Ovary (tissue), 9 donors: ENCODE measurements around the gene MFNG. TPM values are rescaled to one million over a fixed set of nuclear protein-coding genes. Genes with fewer than 3 reads are reported as not detected.
A peak's percentile ranks its signal among the peaks of the same experiment; 100 is the strongest.

Source experiments
- DNase-seq, 5 donors: peaks; one replicate each; pipeline ENCODE4 v3.0.0-alpha.2; 2019 to 2020
- H3K27ac ChIP-seq, 2 donors: fragments of 200-600 bp; one replicate each; pipeline versions ENCODE4 v1.5.1 to v1.8.0; 2019 to 2022
- H3K27me3 ChIP-seq: fragments of 200-600 bp; one replicate; pipeline ENCODE4 v1.8.0; 2022
- H3K36me3 ChIP-seq: fragments of 200-600 bp; sonication (generic); one replicate; pipeline ENCODE4 v1.5.1; 2019
- H3K4me1 ChIP-seq: one replicate; pipeline ENCODE4 v1.8.1; 2013; ENCODE audit warnings: mild to moderate bottlenecking, moderate library complexity; ENCODE audit not compliant: insufficient read depth
- H3K4me3 ChIP-seq: fragments of 200-600 bp; sonication (generic); one replicate; pipeline ENCODE4 v1.5.1; 2017
- H3K9me3 ChIP-seq, 2 donors: fragments of 200-600 bp in 1 of 2; sonication (generic) in 1 of 2; one replicate each; pipeline versions ENCODE4 v1.5.1 to v1.8.1; 2013 to 2019; ENCODE audit warnings: mild to moderate bottlenecking in 1 of 2, moderate library complexity in 1 of 2
- CTCF ChIP-seq, 3 donors: fragments of 450-650 bp in 2 of 3; fragments of 200-600 bp in 1 of 3; IDR thresholded peaks; one replicate each; pipeline versions ENCODE4 v1.5.1 to v1.8.0; 2016 to 2022; ENCODE audit warnings: antibody characterized with exemption in 3 of 3, mild to moderate bottlenecking in 1 of 3
- EP300 ChIP-seq: sonication (generic); formaldehyde crosslinking; IDR thresholded peaks from one replicate; pipeline ENCODE4 v1.6.1; 2017; ENCODE audit warnings: antibody characterized with exemption
- POLR2A ChIP-seq: fragments of 450-650 bp; IDR thresholded peaks from one replicate; pipeline ENCODE4 v1.6.1; 2017; ENCODE audit warnings: antibody characterized with exemption, mild to moderate bottlenecking, moderate library complexity
- WGBS, 3 donors: extraction: QIAGEN DNeasy Blood & Tissue Kit in 1 of 3; methylation state at CpG; one replicate each; pipeline versions ENCODE4 v1.1.5 to v1.1.7; 2013 to 2017; 5-methylcytosine and 5-hydroxymethylcytosine counted together
- intact Hi-C, 4 donors: fragments of 100-400 bp; cut with DNase I; formaldehyde crosslinking; loops; one replicate each; pipeline versions ENCODE4 v1.11.0 to v1.15.1; 2022 to 2023
- polyA plus RNA-seq, 2 donors: library from polyadenylated mRNA; stranded (reverse); fragments of 200-250 nt in 1 of 2; fragments of 350-450 nt in 1 of 2; fragmentation: Illumina TruSeq in 1 of 2; extraction: RNeasy Lipid Tissue Mini Kit (QIAGEN cat#74804) in 1 of 2; gene quantifications; one replicate each; pipeline ENCODE4 v1.2.3, GENCODE V29; 2013 to 2014
- total RNA-seq, 7 donors: library from RNA; depleted of rRNA in 2 of 7; stranded (reverse); fragments of >200 nt in 2 of 7; fragmentation: NEBNext Ultra II Directional in 3 of 7; extraction: Animal tissue kit (Norgen Biotek cat#: 25700) in 3 of 7; gene quantifications; one replicate each; pipeline versions ENCODE4 v1.1.0 to v1.2.4, GENCODE V29; 2016 to 2023
- donor health status: DM: no; HTN: no; CAD: no; lungs with moderate emphysema.
- donor health status: DM: no; HTN: no; CAD: no.
- donor health status: Bipolar disorder and iron deficiency.
- donor health status: DM: yes; HTN: yes; CAD: no.
- donor health status: DM: no; HTN: no; CAD: no.
- donor health status: DM: yes; HTN: yes; CAD: no.

Gene MFNG
- total and polyA plus RNA-seq, 9 donors, result 4.4 to 11.1 (median 7.1) TPM

- H3K4me3 ChIP-seq, result no peak overlapping the region
- intact Hi-C loops, result no loop called here
- H3K9me3 ChIP-seq, result no peaks in the 10 kb centered on the region
- no peak overlapping the region for H3K27ac ChIP-seq
- TF ChIP-seq CTCF (IDR thresholded peaks at IDR 0.05) (no peak), POLR2A (no peak), EP300 (no peak)
- no peaks in the 10 kb centered on the region for H3K27me3 ChIP-seq
- 41 to 44% (median 43%) methylated on average over 14 of the region's 14 CpGs for WGBS, 3 donors
- no peak for DNase-seq
- H3K4me1 ChIP-seq, result no peaks in the 10 kb centered on the region
- no peaks in the 10 kb centered on the region for H3K36me3 ChIP-seq
These were observed 18.7 kb downstream of the MFNG start for GRCh38 chr22:37467391-37467955.

- TF ChIP-seq CTCF (IDR thresholded peaks at IDR 0.05) (no peak), POLR2A (no peak), EP300 (no peak)
- no peaks in the 10 kb centered on the region for H3K9me3 ChIP-seq
- no peak for DNase-seq
- H3K4me1 ChIP-seq, result no peaks in the 10 kb centered on the region
- no peak overlapping the region for H3K27ac ChIP-seq
- 6 to 22% (median 18%) methylated on average over 4 of the region's 4 CpGs for WGBS, 3 donors
- intact Hi-C loops, result no loop called here
- H3K36me3 ChIP-seq, result no peaks in the 10 kb centered on the region
- no peak overlapping the region for H3K4me3 ChIP-seq
- no peaks in the 10 kb centered on the region for H3K27me3 ChIP-seq
These were observed 22.0 kb downstream of the MFNG start for GRCh38 chr22:37464181-37464580.

GRCh38 chr22:37462983-37463382, 23.2 kb downstream of the MFNG start:
- peak in 1 of 5 donors; percentile 51 for DNase-seq
- WGBS, 3 donors, result 1 to 7% (median 5%) methylated on average over 5 of the region's 5 CpGs
- H3K27ac ChIP-seq, result no peak overlapping the region
- no peaks in the 10 kb centered on the region for H3K36me3 ChIP-seq
- H3K4me1 ChIP-seq, result no peaks in the 10 kb centered on the region
- no peaks in the 10 kb centered on the region for H3K27me3 ChIP-seq
- no peak overlapping the region for H3K4me3 ChIP-seq
- TF ChIP-seq CTCF (IDR thresholded peaks at IDR 0.05), result no peak
- TF ChIP-seq EP300, result no peak
- TF ChIP-seq POLR2A, result no peak
- intact Hi-C loops, result no loop called here
- H3K9me3 ChIP-seq, result no peaks in the 10 kb centered on the region

GRCh38 chr22:37462436-37462835, 23.7 kb downstream of the MFNG start:
- H3K27ac ChIP-seq, result no peak overlapping the region
- no peaks in the 10 kb centered on the region for H3K4me1 ChIP-seq
- 40 to 56% (median 47%) methylated on average over 5 of the region's 5 CpGs for WGBS, 3 donors
- H3K4me3 ChIP-seq, result no peak overlapping the region
- no peaks in the 10 kb centered on the region for H3K9me3 ChIP-seq
- TF ChIP-seq EP300 (no peak), POLR2A (no peak), CTCF (IDR thresholded peaks at IDR 0.05) (no peak)
- H3K27me3 ChIP-seq, result no peaks in the 10 kb centered on the region
- DNase-seq, result no peak
- H3K36me3 ChIP-seq, result no peaks in the 10 kb centered on the region
- intact Hi-C loops, result no loop called here
